ENCODE measurements around the gene ANKRD23.

ANKRD23 gene

DNA sequence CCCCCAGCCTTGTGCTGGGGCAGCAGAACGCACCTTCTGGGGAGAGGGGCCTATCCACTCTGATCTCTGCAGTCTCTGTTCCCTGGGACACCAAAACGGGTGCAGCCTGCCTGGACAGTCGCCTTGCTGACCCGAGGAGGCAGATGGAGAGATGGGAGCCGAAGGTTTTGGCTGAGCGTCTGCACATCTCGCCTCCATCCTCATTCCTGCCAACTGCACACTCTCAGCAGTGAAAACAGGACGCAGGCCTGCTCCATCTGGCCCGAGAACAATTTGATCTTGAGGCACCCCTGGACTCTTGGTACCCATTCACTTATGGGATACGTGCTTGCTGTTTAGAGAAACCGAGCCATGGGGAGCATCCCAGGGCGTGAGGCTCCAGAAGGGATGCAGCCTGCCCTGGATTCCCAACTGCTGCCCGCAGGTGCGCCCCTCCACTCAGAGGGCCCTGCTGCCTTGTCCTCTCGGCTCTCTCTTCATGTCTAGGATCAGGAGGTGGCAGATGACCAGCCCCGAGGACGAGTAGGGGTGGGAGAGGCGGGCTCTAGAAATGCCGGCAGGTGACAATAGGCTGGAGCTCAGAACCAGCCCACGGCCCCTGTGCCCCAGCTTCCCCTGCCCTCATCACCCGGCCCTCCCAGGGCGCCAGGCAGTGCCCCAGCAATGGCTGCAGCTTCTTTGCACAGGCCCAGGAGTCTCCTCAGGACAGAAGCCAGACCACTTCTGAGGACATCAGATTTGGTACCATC lies 35.1 kb upstream of the ANKRD23 start:
- Histone ChIP-seq H3K27ac (no peak overlapping the region), H3K36me3 (no peaks in the 10 kb centered on the region), H3K4me1 (peaks cover 0 to 8% (median 3%) of the 10 kb centered on the region in 4 donors), H3K4me3 (no peak overlapping the region), H3K27me3 (no peaks in the 10 kb centered on the region), H3K9me3 (no peaks in the 10 kb centered on the region)
- intact Hi-C loops (cut with DNase I; ENCODE audit: low total_unique reads): no loop called here
- DNase-seq: no peak
- no peak for TF ChIP-seq CTCF (IDR thresholded peaks at IDR 0.05)

DNA sequence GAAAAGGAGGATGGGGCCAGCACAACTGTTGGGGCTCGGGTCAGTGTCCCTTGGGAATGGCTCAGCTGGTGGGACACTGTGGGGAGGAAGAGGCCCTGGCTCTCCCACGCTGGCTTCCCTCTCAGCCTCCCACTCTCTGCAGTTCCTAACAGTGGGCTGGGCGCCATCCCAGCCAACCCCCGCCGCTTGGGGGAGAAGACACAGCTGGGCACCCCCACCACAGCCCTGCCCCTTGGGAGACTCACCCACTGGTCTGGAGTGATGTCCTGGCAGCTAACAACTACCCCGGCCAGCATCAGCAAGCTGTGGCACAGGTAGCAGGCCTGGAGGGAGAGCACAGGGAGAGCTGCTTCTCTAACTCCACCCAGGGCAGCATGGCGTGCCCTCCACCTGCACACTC lies 34.4 kb upstream of the ANKRD23 start:
- Histone ChIP-seq H3K9me3 (no peaks in the 10 kb centered on the region), H3K4me1 (peaks cover 0 to 16% (median 9%) of the 10 kb centered on the region in 4 donors), H3K36me3 (no peaks in the 10 kb centered on the region), H3K27me3 (no peaks in the 10 kb centered on the region), H3K4me3 (no peak overlapping the region), H3K27ac (no peak overlapping the region)
- intact Hi-C loops (cut with DNase I; ENCODE audit: low total_unique reads): no loop called here
- no peak for TF ChIP-seq CTCF (IDR thresholded peaks at IDR 0.05)
- no peak for DNase-seq

DNA sequence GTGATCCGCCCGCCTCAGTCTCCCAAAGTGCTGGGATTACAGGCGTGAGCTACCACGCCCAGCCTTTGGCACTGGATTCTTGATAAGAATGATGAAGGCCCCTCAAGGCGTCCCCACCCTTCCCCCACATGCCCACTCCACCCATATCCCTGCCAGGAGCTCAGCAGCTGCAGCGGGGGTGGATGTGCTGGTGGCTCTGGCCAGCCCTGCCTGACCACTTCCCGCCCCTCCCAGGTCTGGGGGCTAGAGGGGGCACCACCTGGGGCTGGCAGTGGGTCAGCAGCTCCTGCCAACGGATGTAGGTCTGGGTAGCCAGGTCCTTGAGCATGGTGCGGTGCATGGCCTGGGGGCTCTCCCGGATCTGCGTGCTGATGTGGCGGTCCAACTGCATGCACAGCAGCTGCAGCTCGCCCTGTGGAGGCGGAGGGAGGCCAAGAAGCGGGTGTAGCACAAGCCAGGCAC lies 33.8 kb upstream of the ANKRD23 start:
- TF ChIP-seq CTCF (IDR thresholded peaks at IDR 0.05): no peak
- Histone ChIP-seq H3K4me1 (peaks cover 0 to 21% (median 11%) of the 10 kb centered on the region in 4 donors), H3K27ac (no peak overlapping the region), H3K36me3 (no peaks in the 10 kb centered on the region), H3K4me3 (no peak overlapping the region), H3K9me3 (no peaks in the 10 kb centered on the region), H3K27me3 (no peaks in the 10 kb centered on the region)
- no peak for DNase-seq
- intact Hi-C loops (cut with DNase I; ENCODE audit: low total_unique reads): no loop called here

DNA sequence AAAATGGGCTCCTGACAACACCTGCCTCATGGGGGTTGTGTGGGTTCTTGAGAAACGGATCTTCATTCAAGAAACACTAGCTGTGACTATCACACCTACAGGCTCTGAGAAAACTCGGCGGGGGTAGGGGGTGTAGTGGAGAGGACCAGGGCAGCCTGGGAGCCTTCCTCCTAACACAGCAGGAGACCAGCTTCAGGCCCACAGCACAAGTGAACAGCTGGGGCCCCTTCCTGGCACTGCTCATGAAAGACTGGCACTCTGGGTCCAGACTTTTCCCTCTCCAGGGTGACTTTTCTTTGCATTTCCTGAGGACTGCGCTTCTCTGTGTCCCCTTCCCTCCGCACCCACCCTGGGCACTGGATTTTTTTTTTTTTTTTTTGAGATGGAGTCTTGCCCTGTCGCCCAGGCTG lies 33.2 kb upstream of the ANKRD23 start:
- DNase-seq: no peak
- H3K4me3 ChIP-seq: no peak overlapping the region
- no peaks in the 10 kb centered on the region for H3K36me3 ChIP-seq
- no peaks in the 10 kb centered on the region for H3K27me3 ChIP-seq
- intact Hi-C loops (cut with DNase I; ENCODE audit: low total_unique reads): no loop called here
- no peak overlapping the region for H3K27ac ChIP-seq
- H3K9me3 ChIP-seq: no peaks in the 10 kb centered on the region
- no peak for TF ChIP-seq CTCF (IDR thresholded peaks at IDR 0.05)
- H3K4me1 ChIP-seq: peaks cover 0 to 25% (median 12%) of the 10 kb centered on the region in 4 donors

- no peak overlapping the region for H3K4me3 ChIP-seq
- TF ChIP-seq CTCF (IDR thresholded peaks at IDR 0.05): no peak
- intact Hi-C loops (cut with DNase I; ENCODE audit: low total_unique reads): no loop called here
- DNase-seq: no peak
- no peaks in the 10 kb centered on the region for H3K36me3 ChIP-seq
- no peaks in the 10 kb centered on the region for H3K27me3 ChIP-seq
- H3K4me1 ChIP-seq: peaks cover 0 to 25% (median 12%) of the 10 kb centered on the region in 4 donors
- H3K27ac ChIP-seq: no peak overlapping the region
- H3K9me3 ChIP-seq: no peaks in the 10 kb centered on the region
Observed at GRCh38 chr2:96876269-96877041, 32.6 kb upstream of the ANKRD23 start.
